Epithelial cell of proximal tubule (primary cell): ENCODE measurements around the gene GC. TPM values are rescaled to one million over a fixed set of nuclear protein-coding genes. Genes with fewer than 3 reads are reported as not detected.
"Not testable (repeated sequence)": the region's sequence is repeated elsewhere in the genome, so short reads cannot be mapped to it uniquely, and the experiment has no call there.

Source experiments
- DNase-seq: peaks from one replicate; pipeline ENCODE4 v3.0.0-alpha.2; 2011; ENCODE audit warnings: low read depth
- H3K4me3 ChIP-seq: 2 replicates; pipeline ENCODE4 v1.5.1; 2011; ENCODE audit warnings: low read depth, mild to moderate bottlenecking, low read length
- CTCF ChIP-seq: conservative IDR thresholded peaks from 2 replicates; pipeline ENCODE4 v1.5.1; 2012; ENCODE audit warnings: low read depth, mild to moderate bottlenecking, low read length
- total RNA-seq: library from RNA; depleted of rRNA; stranded (reverse); fragments of >200 nt; gene quantifications from 2 replicates; pipeline ENCODE4 v1.2.3, GENCODE V29; 2015

Gene GC
- total RNA-seq, 1 donor from 2014 or later = not detected

DNA sequence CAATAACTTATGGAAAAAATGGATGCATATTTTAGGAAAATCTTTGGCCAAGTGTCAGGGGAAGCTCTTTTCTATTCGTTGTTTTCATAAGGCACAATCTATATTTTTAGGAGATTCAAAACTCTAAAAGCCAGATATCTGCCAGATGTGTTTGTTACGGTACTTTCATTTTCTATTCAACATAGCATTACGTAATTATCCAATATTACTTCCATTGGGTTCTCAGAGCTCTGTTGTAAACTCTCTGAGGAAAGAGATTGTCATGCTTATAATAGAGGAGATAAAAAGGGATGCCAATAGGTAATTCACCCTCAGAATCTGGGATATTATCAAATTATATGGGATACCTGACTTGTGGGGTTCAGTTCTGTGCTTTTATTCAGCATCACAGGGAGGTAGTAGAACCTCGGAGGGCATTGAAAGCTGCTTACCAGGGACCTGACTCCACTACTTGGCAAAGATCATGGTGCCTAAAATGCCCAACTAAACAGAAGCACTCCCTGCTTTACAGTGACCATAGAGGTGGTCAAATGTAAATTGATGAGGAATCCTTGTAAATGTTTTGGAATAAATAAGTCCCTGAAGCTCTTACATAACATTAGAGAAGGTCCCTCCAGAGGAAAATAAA, 32.9 kb upstream of the GC start:
- no peak for TF ChIP-seq CTCF
- no peak for DNase-seq
- no peak overlapping the region for H3K4me3 ChIP-seq

DNA sequence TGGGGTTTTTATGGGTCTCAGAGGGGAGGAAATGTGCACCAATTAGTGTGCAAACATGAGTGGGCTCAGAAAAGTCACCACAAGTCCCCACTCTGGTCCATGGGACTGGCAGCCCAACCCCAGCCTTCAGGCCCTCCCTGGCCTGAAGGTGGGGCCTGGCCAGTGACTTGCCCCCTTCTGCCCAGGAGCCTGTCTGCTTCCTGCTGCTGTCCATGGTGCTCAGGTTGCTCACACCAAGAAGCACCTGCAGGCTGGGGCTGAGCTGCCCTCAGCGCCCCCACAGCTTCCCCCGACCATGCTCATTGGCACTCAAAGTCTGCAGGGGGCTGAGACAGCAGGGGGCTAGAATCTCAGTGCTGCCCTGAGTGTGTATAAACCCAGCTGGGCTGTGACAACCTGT, 30.6 kb upstream of the GC start:
- DNase-seq = no peak
- H3K4me3 ChIP-seq = no peak overlapping the region
- no peak for TF ChIP-seq CTCF

DNA sequence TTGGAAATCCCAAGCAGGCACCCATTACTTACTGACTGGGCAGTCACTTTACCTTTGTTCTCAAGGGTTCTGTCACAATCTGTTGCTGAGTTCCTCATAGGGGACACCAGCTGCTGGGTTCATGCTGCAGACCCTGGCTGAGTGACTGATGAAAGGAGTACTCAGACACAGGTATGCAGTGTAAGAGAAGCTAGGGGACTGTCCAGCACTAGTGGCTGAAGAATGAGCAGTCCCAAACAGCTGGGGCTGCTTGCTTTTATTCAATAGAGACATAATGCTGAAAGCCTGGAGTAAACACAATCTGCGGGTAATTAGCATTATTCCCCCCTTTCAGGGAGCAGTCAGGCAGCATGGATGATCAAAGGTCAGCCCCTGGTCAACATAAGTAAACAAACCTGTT, 25.9 kb upstream of the GC start:
- not testable (repeated sequence) for H3K4me3 ChIP-seq, DNase-seq

DNA sequence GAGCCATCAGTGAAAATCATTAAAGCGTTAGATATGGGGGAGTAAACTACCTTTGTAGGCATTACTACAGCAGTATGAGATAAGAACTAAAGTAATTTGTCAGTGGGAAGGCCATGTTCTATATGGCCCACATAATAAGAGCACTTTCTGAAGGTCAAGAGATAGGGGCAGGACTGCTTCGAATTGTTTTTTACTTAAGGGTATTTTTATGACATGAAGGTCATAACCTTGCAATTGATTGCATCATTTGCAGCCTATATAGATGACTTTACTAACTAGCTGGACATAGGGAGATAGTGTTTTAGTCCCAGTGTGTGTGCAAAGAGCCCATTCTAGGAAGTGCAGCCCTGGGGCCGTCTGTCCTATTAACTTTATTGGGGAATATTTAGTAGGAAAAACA, 23.6 kb upstream of the GC start:
- H3K4me3 ChIP-seq = no peak overlapping the region
- DNase-seq = no peak
- no peak for TF ChIP-seq CTCF

- not testable (repeated sequence) for DNase-seq, H3K4me3 ChIP-seq
These were observed 21.4 kb upstream of the GC start for GRCh38 chr4:71805230-71805629.

DNA sequence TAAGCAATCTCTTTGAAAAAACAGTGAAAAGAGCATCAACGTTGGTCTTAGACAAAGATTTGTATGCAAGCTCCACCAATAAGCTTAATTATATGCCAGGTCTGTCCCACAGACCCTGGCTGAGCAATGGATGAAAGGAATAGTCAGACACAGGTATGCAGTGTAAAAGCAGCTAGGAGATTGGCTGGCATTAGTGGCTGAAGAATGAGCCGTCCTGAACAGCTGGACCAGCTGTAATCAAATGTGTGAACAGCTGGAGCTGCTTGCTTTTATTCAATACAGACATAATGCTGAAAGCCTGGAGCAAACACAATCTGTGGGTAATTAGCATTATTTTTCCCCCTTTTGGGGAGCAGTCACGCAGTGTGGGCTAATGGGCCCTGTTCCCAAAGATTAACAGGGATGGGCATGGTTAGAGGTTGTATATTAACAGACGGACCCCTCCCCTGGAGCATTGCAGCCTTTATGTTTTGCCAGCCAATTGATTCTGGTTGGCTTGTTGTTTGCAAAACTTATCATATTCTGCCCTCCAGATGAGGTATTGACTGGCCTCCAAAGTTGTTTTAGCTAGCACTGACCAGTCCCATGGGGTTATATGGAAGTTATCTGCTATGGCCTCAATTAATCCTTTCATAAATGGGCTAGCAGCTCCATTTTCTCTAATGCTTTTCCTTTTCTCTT, 20.3 kb upstream of the GC start:
- H3K4me3 ChIP-seq = not testable (repeated sequence)

GRCh38 chr4:71785959-71786358, 2.1 kb upstream of the GC start:
- no peak for DNase-seq
- no peak for TF ChIP-seq CTCF
- no peak overlapping the region for H3K4me3 ChIP-seq

More for the DNA sequence above, 20.3 kb upstream of the GC start:
- not testable (repeated sequence) for DNase-seq

DNA sequence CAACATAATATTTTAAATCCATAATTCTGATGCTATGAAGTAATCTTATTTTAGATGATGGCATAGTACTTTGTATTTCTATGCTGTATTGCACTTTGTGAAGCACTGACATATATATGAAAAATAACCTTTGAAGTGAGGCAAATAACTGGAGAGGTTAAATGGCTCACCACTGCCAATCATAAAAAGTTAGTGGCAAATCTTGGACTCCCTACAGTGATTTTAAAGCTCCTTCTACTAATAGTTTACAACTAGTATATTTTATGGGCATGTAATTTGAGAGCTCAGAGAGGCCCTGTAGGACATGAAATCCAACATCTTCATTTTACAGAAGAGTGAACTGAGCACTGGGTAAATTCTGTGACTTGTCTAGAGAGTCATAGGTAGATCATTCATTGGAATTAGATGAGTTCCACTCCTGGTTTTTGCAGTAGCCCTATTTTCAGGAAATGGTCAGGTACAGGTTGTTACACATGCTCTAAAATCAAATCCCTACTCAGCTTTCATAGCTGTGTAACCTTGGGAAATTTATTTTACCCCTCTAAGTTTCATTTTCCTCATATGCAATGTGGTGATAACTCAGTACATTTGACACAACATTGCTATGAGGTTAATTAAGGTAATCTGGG, 804 bp upstream of the GC start:
- TF ChIP-seq CTCF = no peak
- no peak for DNase-seq
- no peak overlapping the region for H3K4me3 ChIP-seq
